NCI-H460 (cell line): ENCODE measurements around the gene LEMD1. TPM values are rescaled to one million over a fixed set of nuclear protein-coding genes. Genes with fewer than 3 reads are reported as not detected.

Source experiments
- DNase-seq: peaks from one replicate; pipeline ENCODE4 v3.0.0-alpha.2; 2016; ENCODE audit warnings: low read depth; ENCODE audit errors: extremely low read depth
- total RNA-seq: library from RNA; depleted of rRNA; stranded (reverse); fragments of >200 nt; shearing (Covaris generic); gene quantifications from 2 replicates; pipeline ENCODE4 v1.2.3, GENCODE V29; 2014

LEMD1 gene
- total RNA-seq, 1 experiment from 2014 or later, result not detected

DNA sequence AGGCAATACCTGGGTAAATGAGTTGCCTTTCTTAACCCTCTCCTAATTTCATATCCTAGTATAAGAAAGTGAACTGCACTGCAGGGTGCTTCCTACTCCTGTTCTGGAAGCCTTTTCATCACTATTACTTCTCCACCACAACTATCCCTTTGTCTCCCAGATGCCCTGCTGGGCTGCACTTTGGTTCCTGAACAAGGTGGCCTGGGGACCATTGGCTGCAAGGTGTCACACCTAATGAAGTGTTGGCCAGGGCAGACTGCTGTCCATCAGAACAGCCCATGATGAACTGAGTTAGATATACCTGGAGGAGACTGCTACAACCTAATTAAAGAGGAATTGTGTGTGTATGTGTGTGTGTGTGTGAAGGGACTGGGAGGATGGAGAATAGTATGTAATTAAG lies 63.3 kb downstream of the LEMD1 start:
- DNase-seq, result no peak

DNA sequence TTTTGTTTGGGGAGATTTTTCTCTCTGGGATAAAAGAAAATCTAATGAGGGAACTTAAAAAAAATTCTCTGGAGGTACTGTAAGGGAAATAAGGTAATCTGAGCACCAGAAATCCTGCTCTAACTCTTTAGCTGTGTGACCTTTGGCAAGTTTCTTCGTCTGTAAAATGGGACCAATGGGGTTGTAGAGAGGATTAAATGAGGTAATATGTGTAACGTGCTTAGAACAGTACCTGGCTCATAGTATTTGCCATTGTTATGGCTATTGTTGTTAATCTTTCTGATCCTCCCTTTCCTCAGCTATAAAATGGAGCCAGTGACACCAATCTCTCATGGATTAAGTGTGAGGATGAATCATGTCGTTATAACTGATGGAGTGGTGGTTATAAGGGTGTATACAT lies 64.3 kb downstream of the LEMD1 start:
- DNase-seq, result no peak

- no peak for DNase-seq
Measured at GRCh38 chr1:205356440-205357139, 65.3 kb downstream of the LEMD1 start, which contains the start of gene KLHDC8A. TSS of gene KLHDC8A (minus strand) at chr1:205356922. CDS start at chr1:205343604, 13,318 bp downstream.

GRCh38 chr1:205355075-205355453 lies 66.8 kb downstream of the LEMD1 start:
- DNase-seq, result no peak

DNA sequence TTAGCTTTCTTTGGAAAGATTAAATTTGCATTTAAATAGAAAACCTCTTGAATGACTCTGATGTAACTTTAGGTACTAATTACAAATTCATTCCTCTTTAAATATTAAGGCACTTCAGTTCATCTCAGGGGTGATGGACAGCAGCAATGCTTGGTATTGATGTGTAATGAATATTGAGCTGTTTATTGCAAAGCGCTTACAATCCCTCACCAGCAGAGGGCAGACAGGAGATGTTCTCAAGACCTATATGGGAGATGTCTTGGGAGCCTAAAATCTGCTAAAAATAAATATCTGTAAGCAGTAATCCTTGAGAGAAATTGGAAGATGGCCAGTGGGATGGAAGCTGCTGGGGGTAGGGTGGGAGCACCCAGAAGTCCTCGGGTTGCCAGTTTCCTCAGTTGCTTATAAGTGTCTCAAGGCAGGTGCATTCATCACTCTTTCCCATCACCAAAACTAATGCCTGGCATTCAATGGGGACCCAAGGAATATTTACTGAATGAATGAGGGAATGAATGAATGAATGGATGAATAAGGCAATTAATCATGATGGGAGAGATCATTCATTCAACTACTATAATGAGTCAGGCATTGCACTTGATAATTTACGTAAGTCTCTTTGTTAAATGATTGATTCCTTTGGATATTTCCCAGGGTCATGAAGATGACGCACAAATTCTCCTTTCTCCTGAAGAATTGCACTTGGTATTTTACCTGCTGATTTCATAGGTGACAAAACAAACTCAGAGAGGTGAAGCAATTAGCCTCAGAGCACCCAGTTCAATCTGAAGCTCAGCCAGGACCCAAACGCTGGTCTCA lies 67.4 kb downstream of the LEMD1 start:
- DNase-seq, result peak; percentile 80

DNA sequence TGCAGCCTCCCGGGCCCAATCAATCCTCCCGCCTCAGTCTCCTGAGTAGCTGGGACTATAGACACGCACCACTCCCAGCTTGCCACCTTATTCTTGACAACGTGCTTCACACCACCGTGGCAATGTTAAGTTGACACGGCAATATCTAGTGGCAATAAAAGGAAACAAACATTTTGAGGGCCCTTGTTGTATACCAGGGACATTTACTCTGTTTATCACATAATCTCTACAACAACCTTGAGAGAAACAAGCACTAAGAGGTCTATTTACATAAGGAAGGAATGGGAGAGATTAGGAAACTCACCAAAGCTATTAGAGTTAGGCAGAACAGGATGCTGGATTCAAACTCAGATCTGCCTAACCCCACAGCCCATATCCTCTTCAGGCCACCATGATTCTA lies 68.2 kb downstream of the LEMD1 start:
- DNase-seq, result no peak

- no peak for DNase-seq
Measured at GRCh38 chr1:205353191-205353590, 68.7 kb downstream of the LEMD1 start.

DNA sequence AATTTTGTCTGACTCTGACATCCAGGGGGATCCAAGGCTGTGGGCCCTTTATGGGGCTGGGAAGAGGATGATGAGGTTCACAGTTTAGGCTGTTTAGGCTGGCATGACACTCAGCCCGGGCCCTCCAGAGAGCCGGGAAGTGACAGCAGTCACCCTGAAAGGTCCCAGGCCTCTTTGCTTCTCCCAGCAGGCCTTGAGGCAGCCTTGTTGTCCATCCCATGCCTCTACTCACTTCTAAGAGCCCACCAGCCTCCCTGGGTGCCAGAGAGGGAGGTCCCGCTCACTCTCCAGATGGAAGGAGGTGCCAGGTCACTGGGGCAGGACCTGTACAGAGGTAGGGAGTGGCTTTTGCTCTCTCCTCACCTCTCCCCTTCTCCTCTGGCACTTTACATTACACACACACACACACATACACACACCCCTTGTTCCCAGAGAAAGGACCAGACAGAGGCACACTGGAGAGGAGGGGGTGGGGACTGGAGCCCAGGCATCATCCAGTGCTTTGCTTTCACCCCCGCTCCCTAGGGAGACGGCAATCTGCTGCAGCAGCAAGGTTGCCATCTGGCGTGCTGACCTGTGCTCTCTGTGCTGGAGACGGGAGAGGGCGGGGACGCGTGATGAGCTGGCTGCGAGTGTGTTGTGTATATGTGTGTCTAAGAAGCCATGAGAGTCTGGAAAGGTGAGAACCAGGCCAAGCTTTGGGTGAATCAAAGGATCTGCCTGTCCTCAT lies 69.7 kb downstream of the LEMD1 start:
- DNase-seq, result no peak

GRCh38 chr1:205350691-205351141 lies 71.1 kb downstream of the LEMD1 start:
- DNase-seq, result no peak

GRCh38 chr1:205350124-205350523 lies 71.7 kb downstream of the LEMD1 start:
- DNase-seq, result no peak

GRCh38 chr1:205348554-205349487 lies 73.0 kb downstream of the LEMD1 start:
- no peak for DNase-seq

- no peak for DNase-seq
Measured at GRCh38 chr1:205346956-205347574, 74.8 kb downstream of the LEMD1 start.

GRCh38 chr1:205345761-205346160 lies 76.1 kb downstream of the LEMD1 start:
- DNase-seq, result no peak

DNA sequence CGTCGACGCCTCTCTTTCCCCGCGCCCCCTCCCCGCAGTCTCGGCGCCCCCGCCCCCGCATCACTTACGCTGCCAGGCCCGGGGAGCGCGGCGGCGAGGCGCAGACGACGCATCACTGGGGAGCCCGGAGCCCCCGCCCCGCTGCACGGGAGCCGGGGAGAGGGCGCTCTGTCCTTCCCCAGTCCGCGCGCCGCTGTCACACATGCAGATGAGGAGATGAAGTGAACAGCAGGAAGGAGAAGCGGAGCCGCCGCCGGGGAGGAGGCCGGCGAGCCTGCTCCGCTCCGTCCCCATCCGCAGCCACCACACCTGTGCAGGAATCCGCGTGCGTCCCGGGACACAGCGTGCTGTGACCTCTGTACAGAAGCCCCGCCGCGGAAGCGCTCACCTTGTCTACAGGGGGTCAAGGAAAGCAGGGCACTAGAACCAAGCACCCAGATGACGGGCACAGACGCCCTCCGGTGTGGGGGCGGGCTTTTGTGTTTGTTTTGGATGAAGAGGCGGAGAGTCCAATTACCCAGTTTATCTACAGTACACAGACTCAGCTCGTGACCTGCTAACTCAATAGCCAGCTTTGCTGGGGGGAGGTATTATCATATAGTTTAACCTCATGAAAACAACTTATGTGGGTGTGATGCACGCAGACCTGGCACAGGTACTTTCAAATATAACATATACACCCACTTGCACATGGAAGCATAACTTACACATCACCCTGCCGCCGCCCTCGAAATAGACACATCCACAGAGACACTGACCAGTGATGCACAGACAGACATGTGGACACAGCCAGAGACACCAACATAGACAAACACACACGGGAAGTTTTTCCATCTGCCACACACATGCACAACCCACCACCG lies 77.6 kb downstream of the LEMD1 start:
- no peak for DNase-seq

- no peak for DNase-seq
Measured at GRCh38 chr1:205343431-205344065, 78.3 kb downstream of the LEMD1 start.

DNA sequence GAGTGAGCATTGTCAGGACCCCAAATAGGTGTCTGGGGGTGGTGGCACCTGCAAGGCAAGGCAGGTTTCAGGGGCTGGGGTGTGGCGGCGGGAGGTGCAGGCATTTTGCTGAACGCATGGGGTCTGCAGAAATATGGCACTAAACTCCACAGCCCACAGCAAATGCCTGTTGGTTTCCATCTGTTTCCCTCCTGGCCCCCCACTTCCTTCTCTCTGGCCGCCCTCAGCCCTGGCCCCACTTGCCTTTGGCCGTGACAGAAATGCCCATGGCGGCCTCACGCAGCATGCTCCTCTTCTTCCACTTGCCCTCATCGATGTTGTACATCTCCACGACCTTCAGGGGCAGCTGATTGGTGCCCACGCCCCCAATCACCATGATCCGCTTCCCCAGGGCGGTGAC lies 78.9 kb downstream of the LEMD1 start:
- DNase-seq, result no peak

DNA sequence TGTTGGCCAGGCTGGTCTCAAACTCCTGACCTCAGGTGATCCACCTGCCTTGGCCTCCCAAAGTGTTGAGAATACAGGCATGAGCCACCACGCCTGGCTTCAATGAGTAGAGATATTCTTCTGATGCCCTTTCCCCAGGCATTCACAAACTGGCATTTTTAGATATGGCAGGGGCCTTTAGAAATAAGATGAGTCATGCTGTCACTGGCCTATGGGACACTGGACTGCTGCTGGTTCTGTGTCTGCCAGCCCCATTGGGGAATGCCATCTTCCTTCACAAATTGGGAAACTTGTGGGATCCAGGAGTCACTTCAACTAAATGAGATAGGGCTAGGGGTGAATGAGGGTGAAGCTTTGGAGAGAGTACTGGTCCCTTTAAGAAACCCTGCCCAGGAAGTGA lies 81.2 kb downstream of the LEMD1 start:
- no peak for DNase-seq

GRCh38 chr1:205339717-205340116 lies 82.1 kb downstream of the LEMD1 start:
- no peak for DNase-seq
